Activated CD4-positive, alpha-beta memory T cell treated with anti-CD3 and anti-CD28 coated beads, Interleukin-2, amount 10 ng/mL, durations not matched to agents 7 days and 5 days (primary cell): ENCODE measurements around the gene FARP1. TPM values are rescaled to one million over a fixed set of nuclear protein-coding genes. Genes with fewer than 3 reads are reported as not detected.
"Not testable (repeated sequence)": the region's sequence is repeated elsewhere in the genome, so short reads cannot be mapped to it uniquely, and the experiment has no call there.

Source experiments
- CTCF ChIA-PET: fragments of 350-600 bp; sonication (Branson Sonifier 250); formaldehyde crosslinking; loops from one replicate; lab custom pipeline; 2021; ENCODE audit warnings: antibody characterized with exemption, inconsistent platforms; lab: Charles Lee
- POLR2A ChIA-PET: fragments of 350-600 bp; sonication (Branson Sonifier 250); formaldehyde crosslinking; loops from one replicate; lab custom pipeline; 2021; ENCODE audit warnings: antibody characterized with exemption; lab: Charles Lee
- DNase-seq: peaks from one replicate; pipeline ENCODE4 v3.0.0-alpha.2; 2020
- H3K27ac Mint-ChIP-seq: one replicate; pipeline ENCODE4 v1.8.0; 2021; ENCODE audit warnings: mild to moderate bottlenecking, mixed read lengths
- H3K27me3 Mint-ChIP-seq: one replicate; pipeline ENCODE4 v1.8.0; 2021; ENCODE audit warnings: mixed read lengths
- H3K36me3 Mint-ChIP-seq: one replicate; pipeline ENCODE4 v1.8.0; 2021; ENCODE audit warnings: low read depth, mixed read lengths
- H3K4me1 Mint-ChIP-seq: one replicate; pipeline ENCODE4 v1.8.0; 2021; ENCODE audit warnings: mixed read lengths
- H3K4me3 Mint-ChIP-seq: one replicate; pipeline ENCODE4 v1.8.0; 2021; ENCODE audit warnings: mild to moderate bottlenecking, mixed read lengths
- H3K9me3 Mint-ChIP-seq: one replicate; pipeline ENCODE4 v1.8.0; 2021; ENCODE audit warnings: mixed read lengths
- total RNA-seq, 2 experiments: library from RNA; stranded (reverse); gene quantifications; one replicate each; pipeline ENCODE4 v1.2.3, GENCODE V29; 2021

FARP1 gene
- total RNA-seq, 2 experiments from 2014 or later: 0.50 to 0.75 TPM

DNA sequence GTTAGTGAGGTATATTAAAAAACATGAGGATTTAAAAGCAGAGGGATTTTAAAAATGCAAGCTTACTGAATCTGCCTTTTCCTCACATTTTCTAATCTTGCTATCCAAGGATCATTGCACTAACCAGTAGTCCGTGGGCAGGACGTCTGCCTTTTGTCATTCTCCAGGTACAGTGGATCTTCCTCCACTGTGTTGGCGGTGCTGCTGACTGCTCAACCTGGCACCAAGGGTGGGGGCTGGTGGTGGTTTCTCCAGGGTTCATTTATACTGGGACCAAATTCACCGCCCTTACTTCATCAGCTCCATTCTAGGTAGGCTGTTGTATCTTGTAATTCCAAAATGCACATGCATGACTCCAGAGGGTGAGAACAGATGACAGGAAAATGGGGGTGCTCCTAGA, 264.7 kb downstream of the FARP1 start:
- ChIA-PET CTCF (no interaction called here), POLR2A (no interaction called here)
- Mint-ChIP-seq H3K4me1 (peaks cover 3% of the 10 kb centered on the region), H3K9me3 (no peaks in the 10 kb centered on the region), H3K27me3 (peaks cover 27% of the 10 kb centered on the region), H3K4me3 (no peak overlapping the region), H3K27ac (no peak overlapping the region), H3K36me3 (no peaks in the 10 kb centered on the region)
- no peak for DNase-seq

DNA sequence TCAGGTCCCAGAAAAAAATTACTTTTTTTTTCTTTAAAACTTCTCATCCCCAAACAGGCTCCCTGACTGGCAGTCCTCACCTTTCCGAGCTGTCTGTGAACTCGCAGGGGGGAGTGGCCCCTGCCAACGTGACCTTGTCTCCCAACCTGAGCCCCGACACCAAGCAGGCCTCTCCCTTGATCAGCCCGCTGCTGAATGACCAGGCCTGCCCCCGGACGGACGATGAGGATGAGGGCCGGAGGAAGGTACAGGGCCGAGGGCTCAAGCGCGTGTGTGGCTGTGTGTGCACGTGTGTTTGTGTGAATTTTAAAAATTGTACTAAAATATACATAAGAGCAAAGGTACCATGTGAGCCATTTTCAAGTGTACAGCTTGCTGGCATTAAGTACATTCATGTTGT, 266.4 kb downstream of the FARP1 start:
- Mint-ChIP-seq H3K36me3 (no peaks in the 10 kb centered on the region), H3K4me3 (no peak overlapping the region), H3K27ac (no peak overlapping the region), H3K4me1 (peaks cover 3% of the 10 kb centered on the region), H3K9me3 (no peaks in the 10 kb centered on the region), H3K27me3 (peaks cover 31% of the 10 kb centered on the region)
- ChIA-PET POLR2A (no interaction called here), CTCF (interaction anchor here (1.1 kb wide), 2 partner anchors 37 to 244 kb away, joined by 3 to 4 read pairs; no protein-coding TSS in a partner anchor)
- no peak for DNase-seq

DNA sequence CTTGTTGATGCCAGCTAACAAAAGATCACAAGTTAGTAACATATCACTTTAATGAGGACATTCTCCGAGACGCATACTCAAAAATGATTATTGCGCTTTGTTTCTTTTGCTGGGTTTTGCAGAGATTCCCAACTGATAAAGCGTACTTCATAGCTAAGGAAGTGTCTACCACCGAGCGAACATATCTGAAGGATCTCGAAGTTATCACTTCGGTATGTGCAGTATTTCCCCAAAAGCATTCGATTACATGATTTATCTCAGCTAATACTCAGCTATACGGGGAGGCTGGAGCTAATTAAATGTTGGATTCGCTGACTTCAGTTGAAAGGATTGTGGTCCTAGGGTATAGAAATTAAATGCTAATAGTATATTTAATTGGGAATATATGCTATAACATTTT, 267.7 kb downstream of the FARP1 start:
- no peak overlapping the region for H3K4me3 Mint-ChIP-seq
- no peaks in the 10 kb centered on the region for H3K36me3 Mint-ChIP-seq
- peaks cover 34% of the 10 kb centered on the region for H3K27me3 Mint-ChIP-seq
- peaks cover 3% of the 10 kb centered on the region for H3K4me1 Mint-ChIP-seq
- POLR2A ChIA-PET: no interaction called here
- CTCF ChIA-PET: no interaction called here
- H3K27ac Mint-ChIP-seq: no peak overlapping the region
- no peak for DNase-seq
- H3K9me3 Mint-ChIP-seq: no peaks in the 10 kb centered on the region

DNA sequence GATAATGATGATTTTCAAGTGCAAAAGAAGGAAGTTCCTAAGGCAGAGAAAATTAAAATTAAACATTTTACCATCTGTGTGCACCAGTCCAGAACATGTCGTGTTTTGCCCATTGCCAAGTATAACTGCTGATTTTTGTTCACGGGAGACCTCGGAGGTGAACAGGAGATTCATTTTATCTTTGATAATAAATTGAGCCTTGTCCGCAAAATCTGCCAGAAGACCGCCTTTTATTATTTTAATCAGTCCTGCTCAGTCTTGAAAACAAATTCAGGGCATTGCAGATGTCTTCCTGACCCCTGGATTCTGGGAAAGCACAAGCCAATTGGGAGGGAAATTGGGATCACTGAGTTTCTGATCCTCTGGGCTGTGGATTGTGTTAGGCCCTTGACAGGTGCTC, 268.1 kb downstream of the FARP1 start:
- H3K27ac Mint-ChIP-seq: no peak overlapping the region
- ChIA-PET CTCF (no interaction called here), POLR2A (no interaction called here)
- no peak overlapping the region for H3K4me3 Mint-ChIP-seq
- peaks cover 3% of the 10 kb centered on the region for H3K4me1 Mint-ChIP-seq
- no peak for DNase-seq
- H3K36me3 Mint-ChIP-seq: no peaks in the 10 kb centered on the region
- peaks cover 32% of the 10 kb centered on the region for H3K27me3 Mint-ChIP-seq
- no peaks in the 10 kb centered on the region for H3K9me3 Mint-ChIP-seq

DNA sequence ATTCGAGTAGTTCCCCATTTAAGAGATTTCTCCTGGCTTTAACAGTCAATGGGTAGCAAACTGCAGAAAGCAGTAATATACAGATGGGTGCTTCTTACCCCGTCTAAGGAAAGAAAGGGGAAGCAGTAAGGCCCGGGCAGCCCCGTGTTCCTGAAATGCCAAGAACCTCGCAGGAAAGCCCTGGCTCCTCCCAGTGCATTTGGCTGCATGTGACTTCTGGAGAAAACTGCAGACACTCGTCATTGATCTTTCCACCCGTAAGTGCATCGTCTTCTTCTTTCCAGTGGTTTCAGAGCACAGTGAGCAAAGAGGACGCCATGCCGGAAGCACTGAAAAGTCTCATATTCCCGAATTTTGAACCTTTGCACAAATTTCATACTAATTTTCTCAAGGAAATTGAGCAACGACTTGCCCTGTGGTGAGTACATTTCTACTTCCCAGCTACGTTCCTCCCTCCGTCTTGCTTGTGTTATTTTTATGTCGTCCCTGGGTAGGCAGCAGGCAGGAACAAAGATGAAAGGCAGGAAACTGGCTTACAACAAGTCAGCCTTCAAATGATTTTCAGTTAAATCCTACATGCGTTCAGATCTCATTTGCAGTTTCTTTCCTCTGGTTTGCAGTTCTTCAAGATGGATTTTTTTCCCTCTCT, 268.8 kb downstream of the FARP1 start:
- Mint-ChIP-seq H3K27me3 (peaks cover 28% of the 10 kb centered on the region), H3K9me3 (peaks cover under 1% of the 10 kb centered on the region), H3K4me3 (no peak overlapping the region), H3K4me1 (peaks cover 3% of the 10 kb centered on the region), H3K27ac (no peak overlapping the region), H3K36me3 (no peaks in the 10 kb centered on the region)
- CTCF ChIA-PET: no interaction called here
- POLR2A ChIA-PET: no interaction called here
- DNase-seq: no peak

DNA sequence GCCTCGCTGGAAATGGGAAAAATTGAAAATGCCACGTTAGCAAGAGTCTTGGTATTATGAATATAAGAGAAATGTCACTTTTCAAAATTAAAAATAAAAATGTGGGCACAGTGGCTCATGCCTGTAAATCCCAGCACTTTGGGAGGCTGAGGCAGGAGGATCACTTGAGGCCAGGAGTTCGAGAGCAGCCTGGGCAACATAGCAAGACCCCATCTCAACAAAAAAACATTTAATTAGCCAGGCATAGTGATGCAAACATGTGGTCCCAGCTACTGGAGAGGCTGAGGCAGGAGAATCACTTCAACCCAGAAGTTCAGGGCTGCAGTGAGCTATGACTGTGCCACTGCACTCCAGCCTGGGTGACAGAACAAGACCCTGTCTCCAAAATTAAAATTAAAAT, 270.4 kb downstream of the FARP1 start:
- H3K4me3 Mint-ChIP-seq, H3K36me3 Mint-ChIP-seq, H3K27ac Mint-ChIP-seq, H3K9me3 Mint-ChIP-seq, POLR2A ChIA-PET, H3K4me1 Mint-ChIP-seq, DNase-seq, CTCF ChIA-PET: not testable (repeated sequence)
- peaks cover 28% of the 10 kb centered on the region for H3K27me3 Mint-ChIP-seq

DNA sequence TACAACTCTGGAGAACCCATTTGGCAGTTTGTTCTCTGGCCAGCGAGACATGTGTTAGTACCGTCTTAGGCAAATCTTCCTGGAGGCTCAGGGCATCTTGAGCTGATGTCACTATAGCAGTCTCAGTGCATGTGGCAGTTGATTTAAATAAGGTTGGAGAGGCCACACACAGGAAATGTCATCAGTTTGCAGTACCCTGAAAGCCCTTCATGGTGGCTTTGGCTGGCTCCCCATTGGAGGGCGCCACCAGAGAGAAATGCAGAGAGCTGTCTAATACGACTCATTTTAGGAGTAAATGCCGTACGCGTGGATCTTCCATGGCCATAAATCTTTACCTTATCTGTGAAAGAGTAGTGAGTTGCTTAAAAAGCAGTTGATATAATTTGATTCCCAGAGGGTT, 270.9 kb downstream of the FARP1 start:
- peaks cover 3% of the 10 kb centered on the region for H3K4me1 Mint-ChIP-seq
- no peak for DNase-seq
- no peak overlapping the region for H3K4me3 Mint-ChIP-seq
- peaks cover 2% of the 10 kb centered on the region for H3K9me3 Mint-ChIP-seq
- CTCF ChIA-PET: no interaction called here
- no peak overlapping the region for H3K27ac Mint-ChIP-seq
- peaks cover 28% of the 10 kb centered on the region for H3K27me3 Mint-ChIP-seq
- POLR2A ChIA-PET: no interaction called here
- H3K36me3 Mint-ChIP-seq: no peaks in the 10 kb centered on the region

DNA sequence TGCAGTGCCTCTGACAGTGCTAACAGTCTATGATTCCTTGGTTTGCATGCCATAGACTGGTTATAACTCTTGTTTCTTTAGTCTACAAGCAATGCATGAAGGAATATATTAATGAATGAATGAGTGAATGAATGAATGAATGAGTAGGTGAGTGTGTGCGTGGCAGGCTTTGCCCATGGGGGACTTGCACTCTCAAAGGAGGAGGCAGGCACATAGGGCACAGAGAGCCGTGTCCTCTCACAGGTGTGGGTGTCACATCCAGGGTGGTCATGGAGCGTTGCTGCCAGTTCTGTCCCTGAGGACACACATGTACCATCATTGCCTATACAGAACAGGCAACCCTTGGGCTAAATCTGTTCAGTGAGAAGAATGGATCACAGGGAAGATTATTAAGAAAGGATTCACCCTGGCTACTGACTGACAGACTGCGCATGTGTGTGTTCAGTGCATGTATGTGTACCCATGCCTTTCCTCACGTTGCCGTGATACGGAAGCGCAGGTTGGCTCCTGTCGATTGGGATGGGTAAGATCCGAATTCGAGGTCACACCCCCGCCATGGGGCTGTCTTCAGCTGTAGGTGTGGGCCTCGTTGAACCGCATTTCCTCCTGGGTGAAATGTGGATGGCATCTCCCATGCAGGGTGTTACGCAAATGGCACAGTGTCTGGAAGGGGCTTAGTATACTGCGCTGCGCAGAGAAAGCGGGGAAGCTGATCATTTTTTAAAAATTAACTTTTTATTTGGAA, 272.6 kb downstream of the FARP1 start:
- H3K9me3 Mint-ChIP-seq: peaks cover 2% of the 10 kb centered on the region
- ChIA-PET CTCF (no interaction called here), POLR2A (no interaction called here)

DNA sequence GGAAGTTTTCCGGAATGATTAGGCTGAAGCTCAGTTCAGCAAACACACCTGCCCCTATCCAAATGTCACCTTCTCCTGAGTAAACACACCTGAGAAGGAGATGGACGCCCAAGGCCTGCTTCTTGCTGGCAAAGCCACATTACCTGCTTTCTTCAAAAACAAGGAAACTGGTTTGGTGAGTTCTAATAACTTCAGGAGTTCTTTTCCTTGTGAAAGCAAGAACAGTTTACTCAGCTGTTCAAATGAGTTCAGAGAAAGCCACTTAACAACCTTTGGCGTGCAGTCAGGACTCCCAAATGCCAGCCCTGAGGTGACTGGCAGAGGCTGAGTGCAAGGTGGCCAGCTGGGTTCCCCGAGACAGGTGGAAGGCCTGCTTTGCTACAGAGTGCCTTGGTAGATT, 273.5 kb downstream of the FARP1 start:
- H3K27me3 Mint-ChIP-seq: peaks cover 22% of the 10 kb centered on the region

More for the DNA sequence above, 272.6 kb downstream of the FARP1 start:
- Mint-ChIP-seq H3K36me3 (no peaks in the 10 kb centered on the region), H3K27ac (no peak overlapping the region), H3K4me3 (no peak overlapping the region), H3K27me3 (peaks cover 26% of the 10 kb centered on the region), H3K4me1 (peaks cover 3% of the 10 kb centered on the region)
- no peak for DNase-seq

DNA sequence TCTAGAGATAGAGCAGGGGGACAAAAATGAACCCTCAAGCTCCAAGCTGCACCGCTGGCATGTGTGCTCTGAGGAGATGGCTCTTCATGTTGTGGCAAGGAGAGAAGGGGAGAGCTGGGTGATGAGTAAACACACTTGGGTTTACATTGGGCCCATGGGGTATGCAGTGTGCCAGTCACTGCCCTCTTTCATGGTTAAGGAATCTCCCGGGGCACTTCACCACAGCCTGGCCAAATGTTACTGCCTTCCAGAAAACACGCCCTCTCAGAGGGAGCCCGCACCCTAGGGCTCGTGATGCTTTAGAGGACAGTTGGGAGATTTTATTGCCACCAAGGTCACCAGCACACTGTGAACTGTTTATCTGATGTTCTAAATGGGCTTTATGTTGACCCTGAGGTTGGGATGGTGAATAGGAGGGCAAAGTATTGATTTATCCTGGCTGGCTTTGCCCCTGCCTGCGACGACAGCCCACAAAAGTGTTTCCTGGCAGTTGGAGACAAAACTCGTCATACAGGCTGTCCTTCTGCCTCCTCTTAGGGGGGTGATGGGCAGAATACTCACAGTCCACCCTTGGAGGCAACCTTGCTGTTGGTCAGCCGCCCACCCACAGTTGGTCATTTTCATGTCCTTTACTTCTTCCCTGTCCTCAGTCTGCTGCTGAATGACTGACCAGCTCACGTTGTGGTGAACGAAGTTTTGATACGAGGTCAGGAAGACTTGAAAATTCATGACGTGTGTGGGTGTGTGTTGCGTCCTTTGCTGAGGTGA, 277.1 kb downstream of the FARP1 start:
- H3K27me3 Mint-ChIP-seq: peaks cover 13% of the 10 kb centered on the region
- no peak overlapping the region for H3K4me3 Mint-ChIP-seq
- POLR2A ChIA-PET: no interaction called here
- DNase-seq: no peak
- H3K36me3 Mint-ChIP-seq: no peaks in the 10 kb centered on the region
- H3K4me1 Mint-ChIP-seq: no peaks in the 10 kb centered on the region
- no peak overlapping the region for H3K27ac Mint-ChIP-seq
- H3K9me3 Mint-ChIP-seq: peaks cover 2% of the 10 kb centered on the region
- CTCF ChIA-PET: no interaction called here

More for the DNA sequence above, 273.5 kb downstream of the FARP1 start:
- Mint-ChIP-seq H3K4me1 (peaks cover 3% of the 10 kb centered on the region), H3K27ac (no peak overlapping the region), H3K9me3 (peaks cover 2% of the 10 kb centered on the region), H3K36me3 (no peaks in the 10 kb centered on the region), H3K4me3 (no peak overlapping the region)
- ChIA-PET CTCF (no interaction called here), POLR2A (no interaction called here)
- DNase-seq: no peak

DNA sequence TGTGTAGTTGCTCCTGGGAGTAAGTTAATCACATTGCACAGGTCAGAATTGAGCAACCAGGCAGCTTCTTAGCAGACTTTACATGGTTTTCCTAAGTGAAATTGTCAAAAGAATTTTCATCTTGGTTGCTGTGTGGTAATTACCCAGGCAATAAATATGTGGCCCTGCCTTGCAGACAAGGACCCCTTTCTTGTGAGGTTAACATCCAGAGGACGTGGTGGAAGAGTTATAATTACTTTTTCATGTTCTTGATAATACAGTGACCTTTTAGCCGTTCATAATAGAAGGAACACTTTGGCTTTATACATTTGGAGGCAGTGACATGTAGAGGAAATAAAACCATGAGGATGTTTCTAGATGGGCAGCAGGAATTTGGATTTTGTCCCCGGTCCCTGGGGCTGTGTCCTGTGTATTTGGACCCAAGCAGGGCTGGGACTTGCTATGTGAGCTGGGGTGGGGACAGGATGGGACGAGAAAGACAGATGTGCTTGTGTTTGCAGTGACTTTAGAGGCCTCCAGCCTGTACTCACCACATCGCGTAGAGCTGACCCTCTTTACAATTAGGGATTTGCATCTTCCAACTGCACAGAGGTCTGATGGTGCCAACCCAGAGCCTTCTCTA, 277.8 kb downstream of the FARP1 start:
- ChIA-PET POLR2A (no interaction called here), CTCF (no interaction called here)
- Mint-ChIP-seq H3K4me1 (no peaks in the 10 kb centered on the region), H3K27me3 (peaks cover 13% of the 10 kb centered on the region), H3K4me3 (no peak overlapping the region), H3K9me3 (peaks cover 2% of the 10 kb centered on the region), H3K27ac (no peak overlapping the region), H3K36me3 (no peaks in the 10 kb centered on the region)
- no peak for DNase-seq

DNA sequence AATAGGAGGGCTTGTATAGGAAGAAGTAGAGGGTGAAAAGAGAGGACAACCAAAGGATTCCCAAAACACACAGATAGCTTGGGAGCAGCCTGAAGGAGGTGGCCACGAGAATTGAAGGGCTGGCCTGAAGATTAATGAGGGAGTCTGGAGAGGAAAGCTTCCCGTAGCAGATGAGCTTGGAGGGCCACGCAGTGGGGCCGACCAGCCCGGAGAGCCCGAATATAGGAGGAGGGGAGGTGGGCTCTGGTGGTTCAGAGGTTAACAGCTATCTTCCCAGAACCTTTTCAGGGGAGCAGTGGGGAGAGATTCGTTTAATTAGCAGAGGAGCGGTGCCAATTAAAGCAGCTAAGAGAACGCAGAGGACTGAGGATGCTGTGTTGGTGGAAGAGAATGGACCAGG, 279.2 kb downstream of the FARP1 start:
- CTCF ChIA-PET: interaction anchor here (1.0 kb wide), 1 partner anchor 45 kb away, joined by 3 read pairs; no protein-coding TSS in a partner anchor
- DNase-seq: no peak
- no peaks in the 10 kb centered on the region for H3K9me3 Mint-ChIP-seq
- no peak overlapping the region for H3K27ac Mint-ChIP-seq
- POLR2A ChIA-PET: no interaction called here
- H3K27me3 Mint-ChIP-seq: peaks cover 13% of the 10 kb centered on the region
- H3K4me3 Mint-ChIP-seq: no peak overlapping the region
- H3K4me1 Mint-ChIP-seq: no peaks in the 10 kb centered on the region
- H3K36me3 Mint-ChIP-seq: no peaks in the 10 kb centered on the region

DNA sequence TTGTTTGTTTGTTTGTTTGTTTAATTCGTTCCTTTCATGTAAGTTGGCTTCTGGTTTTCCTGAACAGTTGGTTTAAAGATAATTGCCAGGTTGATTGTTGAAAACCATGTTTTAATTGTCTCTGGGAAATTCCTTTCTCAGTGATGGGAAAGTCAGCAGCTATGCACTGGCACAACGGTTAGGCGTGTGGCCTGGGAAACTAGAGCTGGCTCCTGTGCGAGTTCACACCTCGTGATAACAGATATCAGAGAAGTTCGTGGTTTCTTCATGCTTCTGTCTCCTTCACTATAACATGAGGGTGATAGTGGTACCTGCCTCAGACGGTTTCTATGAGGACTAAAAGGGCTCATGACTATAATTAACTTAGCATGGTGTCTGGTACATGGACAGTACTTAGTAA, 280.5 kb downstream of the FARP1 start:
- no peaks in the 10 kb centered on the region for H3K4me1 Mint-ChIP-seq
- CTCF ChIA-PET: no interaction called here
- no peaks in the 10 kb centered on the region for H3K9me3 Mint-ChIP-seq
- POLR2A ChIA-PET: no interaction called here
- H3K36me3 Mint-ChIP-seq: no peaks in the 10 kb centered on the region
- DNase-seq: no peak
- H3K27me3 Mint-ChIP-seq: peaks cover 15% of the 10 kb centered on the region
- no peak overlapping the region for H3K27ac Mint-ChIP-seq
- H3K4me3 Mint-ChIP-seq: no peak overlapping the region
